IMR-90 (cell line): ENCODE results near the gene NTM.

Experiments used
- BHLHE40 ChIP-seq: fragments of 150-350 bp; IDR thresholded peaks from 2 replicates; pipeline ENCODE4 v1.6.1; 2016; ENCODE audit warnings: mild to moderate bottlenecking, low read depth, low read length
- CEBPB ChIP-seq: IDR thresholded peaks from 2 replicates; pipeline ENCODE4 v1.6.1; 2012; ENCODE audit warnings: low read depth, low read length, improper control_type of control experiment
- MXI1 ChIP-seq: IDR thresholded peaks from 2 replicates; pipeline ENCODE4 v1.6.1; 2012; ENCODE audit warnings: low read depth, mild to moderate bottlenecking, low read length, moderate library complexity, borderline replicate concordance
- NFE2L2 ChIP-seq: fragments of 150-350 bp; IDR thresholded peaks from 2 replicates; pipeline ENCODE4 v1.6.1; 2016; ENCODE audit warnings: low read depth, mild to moderate bottlenecking, low read length
- POLR2A ChIP-seq: IDR thresholded peaks from 2 replicates; pipeline ENCODE4 v1.6.1; 2012; ENCODE audit warnings: mild to moderate bottlenecking, low read depth, low read length
- RAD21 ChIP-seq: IDR thresholded peaks from 2 replicates; pipeline ENCODE4 v1.6.1; 2012; ENCODE audit warnings: low read length, improper control_type of control experiment
- RFX5 ChIP-seq: IDR thresholded peaks from 2 replicates; pipeline ENCODE4 v1.8.0; 2012; ENCODE audit warnings: low read depth, mild to moderate bottlenecking, low read length, moderate library complexity
- SMC3 ChIP-seq: fragments of 150-350 bp; IDR thresholded peaks from 2 replicates; pipeline ENCODE4 v1.6.1; 2016; ENCODE audit warnings: low read depth, mild to moderate bottlenecking, antibody characterized with exemption, low read length, moderate library complexity
- USF2 ChIP-seq: fragments of 150-350 bp; IDR thresholded peaks from 2 replicates; pipeline ENCODE4 v1.6.1; 2017; ENCODE audit warnings: mild to moderate bottlenecking, antibody characterized with exemption, low read length, low read depth
- TF ChIP-seq, protein P1 (sequence below): conservative IDR thresholded peaks from 2 replicates; pipeline ENCODE4 v1.5.1; 2012; ENCODE audit warnings: mild to moderate bottlenecking, low read depth, low read length, improper control_type of control experiment

- TF ChIP-seq, protein P1, sequence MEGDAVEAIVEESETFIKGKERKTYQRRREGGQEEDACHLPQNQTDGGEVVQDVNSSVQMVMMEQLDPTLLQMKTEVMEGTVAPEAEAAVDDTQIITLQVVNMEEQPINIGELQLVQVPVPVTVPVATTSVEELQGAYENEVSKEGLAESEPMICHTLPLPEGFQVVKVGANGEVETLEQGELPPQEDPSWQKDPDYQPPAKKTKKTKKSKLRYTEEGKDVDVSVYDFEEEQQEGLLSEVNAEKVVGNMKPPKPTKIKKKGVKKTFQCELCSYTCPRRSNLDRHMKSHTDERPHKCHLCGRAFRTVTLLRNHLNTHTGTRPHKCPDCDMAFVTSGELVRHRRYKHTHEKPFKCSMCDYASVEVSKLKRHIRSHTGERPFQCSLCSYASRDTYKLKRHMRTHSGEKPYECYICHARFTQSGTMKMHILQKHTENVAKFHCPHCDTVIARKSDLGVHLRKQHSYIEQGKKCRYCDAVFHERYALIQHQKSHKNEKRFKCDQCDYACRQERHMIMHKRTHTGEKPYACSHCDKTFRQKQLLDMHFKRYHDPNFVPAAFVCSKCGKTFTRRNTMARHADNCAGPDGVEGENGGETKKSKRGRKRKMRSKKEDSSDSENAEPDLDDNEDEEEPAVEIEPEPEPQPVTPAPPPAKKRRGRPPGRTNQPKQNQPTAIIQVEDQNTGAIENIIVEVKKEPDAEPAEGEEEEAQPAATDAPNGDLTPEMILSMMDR: no peak
- TF ChIP-seq CEBPB (no peak), RFX5 (no peak), POLR2A (no peak), NFE2L2 (no peak), MXI1 (no peak), SMC3 (no peak), RAD21 (no peak), USF2 (no peak), BHLHE40 (no peak)
These were observed 890.2 kb downstream of the NTM start for GRCh38 chr11:132260636-132261035.
